Measurements from ENCODE around the gene MPHOSPH6. TPM values are rescaled to one million over a fixed set of nuclear protein-coding genes. Genes with fewer than 3 reads are reported as not detected.
"Not testable (repeated sequence)": the region's sequence is repeated elsewhere in the genome, so short reads cannot be mapped to it uniquely, and the experiment has no call there.

The MPHOSPH6 gene
- total and polyA plus RNA-seq, 8 donors = 23.1 to 41.7 (median 35.9) TPM

GRCh38 chr16:82150549-82150948 is 19.5 kb downstream of the MPHOSPH6 start:
- no peak for DNase-seq
- no peak overlapping the region for H3K4me3 ChIP-seq
- no peak for TF ChIP-seq CTCF (IDR thresholded peaks at IDR 0.05)

GRCh38 chr16:82149536-82149935 is 20.5 kb downstream of the MPHOSPH6 start:
- Histone ChIP-seq H3K27ac (no peak overlapping the region), H3K4me1 (no peaks in the 10 kb centered on the region), H3K4me3 (no peak overlapping the region), H3K27me3 (no peaks in the 10 kb centered on the region), H3K9me3 (no peaks in the 10 kb centered on the region), H3K36me3 (peaks cover 0 to 57% of the 10 kb centered on the region in 2 donors)
- no peak for DNase-seq
- TF ChIP-seq CTCF (IDR thresholded peaks at IDR 0.05) = no peak
- intact Hi-C loops (cut with DNase I) = no loop called here
- ATAC-seq = no peak

More at GRCh38 chr16:82150549-82150948, 19.5 kb downstream of the MPHOSPH6 start:
- no peak for ATAC-seq
- Histone ChIP-seq H3K4me1 (no peaks in the 10 kb centered on the region), H3K9me3 (no peaks in the 10 kb centered on the region), H3K36me3 (peaks cover 0 to 55% of the 10 kb centered on the region in 2 donors), H3K27ac (no peak overlapping the region), H3K27me3 (no peaks in the 10 kb centered on the region)
- intact Hi-C loops (cut with DNase I) = no loop called here

- no peak for ATAC-seq
- Histone ChIP-seq H3K27me3 (no peaks in the 10 kb centered on the region), H3K4me1 (no peaks in the 10 kb centered on the region), H3K4me3 (no peak overlapping the region), H3K36me3 (peaks cover 0 to 44% of the 10 kb centered on the region in 2 donors), H3K27ac (no peak overlapping the region), H3K9me3 (no peaks in the 10 kb centered on the region)
- TF ChIP-seq CTCF (IDR thresholded peaks at IDR 0.05) = no peak
- intact Hi-C loops (cut with DNase I) = no loop called here
- DNase-seq = no peak
These were observed 22.5 kb downstream of the MPHOSPH6 start for GRCh38 chr16:82147546-82147945.

- no peak for TF ChIP-seq CTCF (IDR thresholded peaks at IDR 0.05)
- H3K4me3 ChIP-seq = no peak overlapping the region
- DNase-seq (no peak), ATAC-seq (no peak)
- no peaks in the 10 kb centered on the region for H3K27me3 ChIP-seq
- H3K27ac ChIP-seq = no peak overlapping the region
- no peaks in the 10 kb centered on the region for H3K4me1 ChIP-seq
- H3K9me3 ChIP-seq = no peaks in the 10 kb centered on the region
- intact Hi-C loops (cut with DNase I) = no loop called here
- H3K36me3 ChIP-seq = peaks cover 0 to 44% of the 10 kb centered on the region in 2 donors
These were observed 23.1 kb downstream of the MPHOSPH6 start for GRCh38 chr16:82146957-82147356.

GRCh38 chr16:82146556-82146955 is 23.5 kb downstream of the MPHOSPH6 start:
- no peak for TF ChIP-seq CTCF (IDR thresholded peaks at IDR 0.05)
- no peaks in the 10 kb centered on the region for H3K9me3 ChIP-seq
- H3K4me1 ChIP-seq = no peaks in the 10 kb centered on the region
- no peak overlapping the region for H3K4me3 ChIP-seq
- intact Hi-C loops (cut with DNase I) = no loop called here
- H3K36me3 ChIP-seq = peaks cover 0 to 44% of the 10 kb centered on the region in 2 donors
- H3K27ac ChIP-seq = no peak overlapping the region
- ATAC-seq = no peak
- H3K27me3 ChIP-seq = no peaks in the 10 kb centered on the region
- no peak for DNase-seq

GRCh38 chr16:82139286-82139571 is 30.8 kb downstream of the MPHOSPH6 start:
- DNase-seq; H3K27me3 ChIP-seq; H3K4me3 ChIP-seq; intact Hi-C loops (cut with DNase I); H3K9me3 ChIP-seq; H3K4me1 ChIP-seq; ATAC-seq; H3K27ac ChIP-seq: not testable (repeated sequence)
- peaks cover 0 to 18% of the 10 kb centered on the region in 2 donors for H3K36me3 ChIP-seq
